ENCODE data around the gene ZNF19.

DNA sequence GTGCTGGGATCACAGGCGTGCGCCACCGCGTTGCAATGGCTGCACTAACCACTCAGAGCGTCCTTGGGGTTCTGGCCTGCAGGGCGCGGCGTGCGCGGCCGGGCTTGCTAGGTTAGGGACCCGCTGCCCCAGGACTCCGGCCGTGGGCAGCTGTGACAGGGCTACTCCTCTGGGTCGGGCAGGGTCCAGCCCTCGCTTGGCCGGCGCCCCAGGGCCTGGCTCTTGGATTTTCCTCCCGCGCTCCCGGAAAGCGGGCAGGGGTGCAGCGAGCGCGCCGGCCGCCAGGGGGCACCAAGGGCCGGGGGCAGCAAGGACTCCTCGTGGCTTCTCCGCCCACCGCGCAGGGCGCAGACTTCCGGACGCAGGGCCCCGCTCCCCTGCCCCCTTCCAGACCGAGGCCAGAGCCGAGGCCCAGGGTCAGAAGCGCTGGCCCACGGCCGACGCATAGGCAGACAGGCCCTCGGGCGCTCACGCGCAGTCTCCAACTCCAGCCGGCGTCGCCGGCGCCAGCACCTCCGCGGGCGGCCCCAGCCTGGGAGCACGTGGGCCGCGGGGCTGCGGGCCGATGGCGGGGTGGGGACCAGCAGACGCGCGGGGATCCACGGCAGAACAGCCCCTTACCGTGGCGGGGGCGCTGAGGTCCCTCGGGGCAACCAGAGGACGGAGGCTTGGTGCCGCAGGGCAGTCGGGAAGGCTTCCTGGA is 47.6 kb downstream of the ZNF19 start:
- TF ChIP-seq, protein P1, sequence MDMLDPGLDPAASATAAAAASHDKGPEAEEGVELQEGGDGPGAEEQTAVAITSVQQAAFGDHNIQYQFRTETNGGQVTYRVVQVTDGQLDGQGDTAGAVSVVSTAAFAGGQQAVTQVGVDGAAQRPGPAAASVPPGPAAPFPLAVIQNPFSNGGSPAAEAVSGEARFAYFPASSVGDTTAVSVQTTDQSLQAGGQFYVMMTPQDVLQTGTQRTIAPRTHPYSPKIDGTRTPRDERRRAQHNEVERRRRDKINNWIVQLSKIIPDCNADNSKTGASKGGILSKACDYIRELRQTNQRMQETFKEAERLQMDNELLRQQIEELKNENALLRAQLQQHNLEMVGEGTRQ (IDR thresholded peaks at IDR 0.05), result no peak
- TF ChIP-seq EP300 (IDR thresholded peaks at IDR 0.05) (no peak), MYC (IDR thresholded peaks at IDR 0.05; ENCODE audit: borderline replicate concordance, low read length) (no peak), JUNB (IDR thresholded peaks at IDR 0.05) (no peak), RAD21 (conservative IDR thresholded peaks at IDR 0.05 in 1 of 2, IDR thresholded peaks at IDR 0.05 in 1 of 2) (no peak), CEBPB (IDR thresholded peaks at IDR 0.05) (no peak), CTCF (IDR thresholded peaks at IDR 0.05) (no peak), PHF8 (IDR thresholded peaks at IDR 0.05; ENCODE audit: borderline replicate concordance, low read depth) (no peak), RFX5 (IDR thresholded peaks at IDR 0.05) (no peak), ZSCAN20 (CRISPR knock-in tag; IDR thresholded peaks at IDR 0.05) (no peak), POLR2A (IDR thresholded peaks at IDR 0.05; ENCODE audit: low read length) (no peak), RARB (CRISPR knock-in tag; IDR thresholded peaks at IDR 0.05) (no peak), RNF2 (IDR thresholded peaks at IDR 0.05; ENCODE audit: borderline replicate concordance, low read depth) (no peak), CBX2 (IDR thresholded peaks at IDR 0.05; ENCODE audit: borderline replicate concordance, low read depth) (no peak)
